ENCODE measurements around the gene TBCK.

The TBCK gene

DNA sequence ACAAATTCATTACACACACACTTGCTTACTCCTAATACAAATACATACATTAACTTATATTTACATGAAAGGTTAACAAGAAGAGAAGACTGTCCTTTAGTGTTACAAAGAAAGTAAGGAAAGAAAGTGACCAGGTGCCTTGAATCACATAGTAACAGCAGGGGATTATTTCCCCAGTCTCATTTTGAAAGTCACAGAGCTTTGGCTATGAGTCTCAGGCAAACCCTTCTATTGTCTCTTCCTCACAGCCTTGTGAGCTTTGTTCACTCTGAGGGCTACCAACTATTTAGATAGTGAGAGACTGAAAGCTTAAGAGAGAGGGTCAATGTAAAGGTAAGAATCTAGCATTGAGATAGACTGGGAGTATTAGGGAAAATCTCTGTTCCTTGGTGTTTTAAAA lies 259.1 kb downstream of the TBCK start:
- TF ChIP-seq NFIC (IDR thresholded peaks at IDR 0.05) (no peak), CEBPB (IDR thresholded peaks at IDR 0.05) (no peak), TCF12 (IDR thresholded peaks at IDR 0.05; ENCODE audit: low read depth) (no peak), MAX (IDR thresholded peaks at IDR 0.05) (no peak), EGR1 (IDR thresholded peaks at IDR 0.05) (no peak), TAF1 (IDR thresholded peaks at IDR 0.05; ENCODE audit: low read depth) (no peak), EP300 (IDR thresholded peaks at IDR 0.05; ENCODE audit: borderline replicate concordance) (no peak), ZBTB7A (IDR thresholded peaks at IDR 0.05; ENCODE audit: low read depth) (no peak), REST (IDR thresholded peaks at IDR 0.05; ENCODE audit: low read depth) (no peak), TEAD4 (IDR thresholded peaks at IDR 0.05) (no peak), CREB1 (IDR thresholded peaks at IDR 0.05; ENCODE audit: low read depth) (no peak), FOXM1 (IDR thresholded peaks at IDR 0.05; ENCODE audit: borderline replicate concordance, low read depth) (no peak), RAD21 (IDR thresholded peaks at IDR 0.05; ENCODE audit: low read depth) (no peak)
- TF ChIP-seq, protein P1, sequence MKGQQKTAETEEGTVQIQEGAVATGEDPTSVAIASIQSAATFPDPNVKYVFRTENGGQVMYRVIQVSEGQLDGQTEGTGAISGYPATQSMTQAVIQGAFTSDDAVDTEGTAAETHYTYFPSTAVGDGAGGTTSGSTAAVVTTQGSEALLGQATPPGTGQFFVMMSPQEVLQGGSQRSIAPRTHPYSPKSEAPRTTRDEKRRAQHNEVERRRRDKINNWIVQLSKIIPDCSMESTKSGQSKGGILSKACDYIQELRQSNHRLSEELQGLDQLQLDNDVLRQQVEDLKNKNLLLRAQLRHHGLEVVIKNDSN (IDR thresholded peaks at IDR 0.05): no peak

DNA sequence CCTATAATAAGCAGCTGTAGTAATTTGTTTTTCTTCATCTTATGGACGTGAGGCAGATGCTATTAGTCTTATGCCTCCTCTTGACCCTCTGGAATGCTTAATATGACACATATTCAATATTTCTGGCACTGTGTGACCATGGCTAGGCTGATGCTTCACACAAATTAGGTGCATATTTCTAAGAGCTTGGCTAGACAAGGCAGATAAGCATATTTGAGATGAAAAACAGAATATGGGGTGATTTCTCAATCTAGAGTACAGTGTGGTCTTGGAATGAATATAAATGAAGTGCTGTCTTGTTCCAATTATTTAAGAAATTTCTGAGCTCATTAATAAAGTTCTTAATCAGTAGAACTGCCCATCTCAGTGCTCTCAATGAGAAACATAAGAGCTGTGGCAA lies 264.5 kb downstream of the TBCK start:
- TF ChIP-seq, protein P1 (IDR thresholded peaks at IDR 0.05): no peak
- TF ChIP-seq FOXM1 (IDR thresholded peaks at IDR 0.05; ENCODE audit: borderline replicate concordance, low read depth): no peak
- no peak for TF ChIP-seq YY1 (IDR thresholded peaks at IDR 0.05; ENCODE audit: low read depth)
- no peak for TF ChIP-seq RAD21 (IDR thresholded peaks at IDR 0.05; ENCODE audit: low read depth)
- TF ChIP-seq ZBTB7A (IDR thresholded peaks at IDR 0.05; ENCODE audit: low read depth): no peak
- no peak for TF ChIP-seq TEAD4 (IDR thresholded peaks at IDR 0.05)
- TF ChIP-seq CREB1 (IDR thresholded peaks at IDR 0.05; ENCODE audit: low read depth): no peak
- no peak for TF ChIP-seq EGR1 (IDR thresholded peaks at IDR 0.05)
- TF ChIP-seq REST (IDR thresholded peaks at IDR 0.05; ENCODE audit: low read depth): no peak
- no peak for TF ChIP-seq EP300 (IDR thresholded peaks at IDR 0.05; ENCODE audit: borderline replicate concordance)
- no peak for TF ChIP-seq MAX (IDR thresholded peaks at IDR 0.05)
- no peak for TF ChIP-seq TCF12 (IDR thresholded peaks at IDR 0.05; ENCODE audit: low read depth)
- no peak for TF ChIP-seq TAF1 (IDR thresholded peaks at IDR 0.05; ENCODE audit: low read depth)

DNA sequence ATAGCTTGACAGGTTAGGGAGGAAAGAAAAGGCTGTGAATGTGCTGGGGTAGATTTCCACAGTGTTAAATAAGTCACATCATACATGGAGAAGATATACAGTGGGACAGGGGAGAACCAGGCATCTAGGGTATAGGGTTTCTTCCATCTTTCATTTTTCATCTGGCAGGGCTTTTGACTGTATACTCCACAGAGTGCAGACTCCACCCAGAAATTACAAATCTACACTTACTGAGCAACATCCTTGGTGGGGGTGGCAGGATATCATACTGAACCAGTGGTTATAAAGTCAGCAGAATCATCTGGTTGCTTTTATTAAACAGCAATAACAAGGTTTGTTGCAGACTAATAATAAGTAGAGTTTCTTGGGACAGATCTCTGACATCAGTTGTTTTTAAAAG lies 266.5 kb downstream of the TBCK start:
- TF ChIP-seq EGR1 (IDR thresholded peaks at IDR 0.05): no peak
- TF ChIP-seq TEAD4 (IDR thresholded peaks at IDR 0.05): no peak
- TF ChIP-seq MAX (IDR thresholded peaks at IDR 0.05): no peak
- TF ChIP-seq RAD21 (IDR thresholded peaks at IDR 0.05; ENCODE audit: low read depth): no peak
- TF ChIP-seq REST (IDR thresholded peaks at IDR 0.05; ENCODE audit: low read depth): no peak
- no peak for TF ChIP-seq TAF1 (IDR thresholded peaks at IDR 0.05; ENCODE audit: low read depth)
- TF ChIP-seq FOXM1 (IDR thresholded peaks at IDR 0.05; ENCODE audit: borderline replicate concordance, low read depth): no peak
- TF ChIP-seq NFIC (IDR thresholded peaks at IDR 0.05): no peak
- TF ChIP-seq CREB1 (IDR thresholded peaks at IDR 0.05; ENCODE audit: low read depth): no peak
- TF ChIP-seq YY1 (IDR thresholded peaks at IDR 0.05; ENCODE audit: low read depth): no peak
- TF ChIP-seq EP300 (IDR thresholded peaks at IDR 0.05; ENCODE audit: borderline replicate concordance): no peak
- TF ChIP-seq, protein P1 (IDR thresholded peaks at IDR 0.05): no peak
- TF ChIP-seq CEBPB (IDR thresholded peaks at IDR 0.05): no peak
- no peak for TF ChIP-seq ZBTB7A (IDR thresholded peaks at IDR 0.05; ENCODE audit: low read depth)
- TF ChIP-seq TCF12 (IDR thresholded peaks at IDR 0.05; ENCODE audit: low read depth): no peak

All from Ishikawa (cell line).